GM18511 (cell line): ENCODE data around the gene RPS3.
"Not testable (repeated sequence)": the region's sequence is repeated elsewhere in the genome, so short reads cannot be mapped to it uniquely, and the experiment has no call there.

Source experiments
- ATAC-seq: cut with Tn5 transposase; IDR thresholded peaks from one replicate; pipeline ENCODE4 v1.9.1; 2021; ENCODE audit warnings: mild to moderate bottlenecking, moderate library complexity; ENCODE audit not compliant: unreplicated experiment

Gene RPS3

DNA sequence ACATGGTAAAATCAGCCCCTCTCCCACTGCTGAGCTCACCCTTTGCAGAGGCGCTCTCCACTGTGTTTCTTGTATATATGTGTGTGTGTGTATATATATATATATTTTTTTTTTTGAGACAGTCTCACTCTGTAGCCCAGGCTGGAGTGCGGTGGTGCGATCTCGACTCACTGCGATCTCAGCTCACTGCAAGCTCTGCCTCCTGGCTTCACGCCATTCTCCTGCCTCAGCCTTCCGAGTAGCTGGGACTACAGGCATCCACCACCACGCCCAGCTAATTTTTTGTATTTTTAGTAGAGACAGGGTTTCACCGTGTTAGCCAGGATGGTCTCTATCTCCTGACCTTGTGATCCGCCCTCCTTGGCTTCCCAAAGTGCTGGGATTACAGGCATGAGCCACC lies 13.8 kb downstream of the RPS3 start:
- not testable (repeated sequence) for ATAC-seq

DNA sequence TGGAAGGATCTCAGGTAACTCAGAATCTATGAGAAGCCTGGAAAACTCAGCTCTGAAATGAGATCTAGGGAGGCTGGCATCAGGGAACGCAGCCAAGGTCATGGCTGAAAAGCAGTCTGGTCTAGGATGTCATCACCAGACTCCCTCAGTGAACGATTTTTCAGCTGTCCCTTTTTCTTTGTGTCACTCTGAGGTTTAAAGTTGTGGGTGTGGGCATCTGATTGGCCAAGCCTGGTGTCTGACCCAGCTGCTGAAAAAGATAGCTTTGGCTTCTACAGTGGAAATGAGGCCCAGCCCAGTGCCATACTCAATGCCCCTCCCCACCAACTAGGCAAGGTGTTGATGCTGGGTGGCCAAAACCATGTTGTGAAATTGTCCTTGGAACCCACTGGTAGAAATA lies 14.5 kb downstream of the RPS3 start:
- no peak for ATAC-seq

GRCh38 chr11:75420224-75421034 lies 21.1 kb downstream of the RPS3 start:
- no peak for ATAC-seq

DNA sequence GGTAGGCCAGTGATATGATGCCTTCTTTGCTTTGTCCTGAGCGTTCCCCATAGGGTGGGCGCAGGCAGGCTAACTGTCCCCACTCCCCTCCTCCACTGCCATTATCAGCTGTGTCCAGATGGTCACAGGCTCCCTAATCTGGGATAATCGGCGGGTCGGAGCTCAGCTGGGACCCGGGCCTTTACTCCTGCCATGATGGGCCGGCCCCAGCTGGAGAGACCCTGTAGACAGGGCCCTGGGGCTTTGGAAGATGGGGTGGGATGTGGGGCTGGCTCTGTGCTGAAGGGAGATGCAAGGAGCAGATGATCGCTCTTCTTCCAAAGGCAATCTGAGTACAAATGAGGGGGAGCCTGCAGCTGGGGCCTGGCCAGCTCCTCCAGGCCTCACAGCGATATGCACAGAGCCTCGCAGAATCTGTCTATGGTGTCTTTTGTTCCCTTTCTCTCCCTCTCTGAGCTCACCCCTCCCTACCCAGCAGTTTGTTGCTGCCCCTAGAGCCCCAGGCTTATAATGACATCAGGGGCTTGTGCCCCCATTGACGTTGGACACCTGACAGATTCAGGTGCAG lies 21.8 kb downstream of the RPS3 start:
- no peak for ATAC-seq

GRCh38 chr11:75421902-75422247 lies 22.6 kb downstream of the RPS3 start:
- no peak for ATAC-seq

DNA sequence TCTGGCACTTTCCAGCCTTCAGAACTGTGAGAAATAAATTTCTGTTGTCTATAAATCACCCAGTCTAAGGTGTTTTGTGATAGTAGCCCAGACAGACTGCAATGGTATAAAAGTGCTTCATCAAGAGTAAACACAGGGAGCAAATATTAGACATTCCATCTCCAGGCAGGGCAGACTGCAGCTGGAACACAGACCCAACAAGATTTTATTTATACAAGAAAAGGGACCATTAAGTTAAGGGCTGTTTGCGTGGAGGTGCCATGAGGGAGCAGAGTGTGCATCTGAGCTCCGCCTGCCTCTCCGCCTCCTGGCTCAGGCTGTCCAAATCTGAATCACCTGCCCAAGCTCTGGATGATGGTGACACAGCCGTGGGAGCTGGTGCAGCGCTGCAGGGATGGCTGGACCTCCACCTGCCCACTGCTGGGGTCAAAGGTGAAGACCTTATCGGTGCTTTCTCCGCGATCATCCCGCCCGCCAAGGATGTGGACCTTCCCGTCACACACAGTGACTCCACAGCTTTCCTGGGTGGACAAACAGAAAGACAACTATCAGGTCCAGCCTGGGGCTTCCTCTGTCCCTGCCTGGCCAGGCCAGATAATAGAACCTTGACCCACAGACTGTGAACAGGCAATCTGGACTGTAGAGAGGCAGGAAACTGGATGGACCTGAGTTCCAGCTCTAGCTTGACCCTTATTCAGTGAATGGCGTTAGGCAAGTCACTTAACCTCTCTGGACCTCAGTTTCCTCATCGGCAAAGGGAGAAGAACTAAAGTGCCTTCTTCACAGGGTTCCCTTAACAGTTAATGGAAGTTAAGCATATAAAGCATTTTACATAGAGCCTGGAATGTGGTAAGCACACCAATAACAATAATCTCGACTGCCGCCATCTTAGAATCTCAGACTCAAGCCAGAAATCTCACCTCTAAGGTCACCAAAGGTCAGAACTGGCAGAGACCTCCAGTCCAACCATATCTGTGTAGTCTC lies 23.2 kb downstream of the RPS3 start:
- no peak for ATAC-seq

GRCh38 chr11:75423721-75424120 lies 24.4 kb downstream of the RPS3 start:
- no peak for ATAC-seq

- no peak for ATAC-seq
Measured at GRCh38 chr11:75424396-75424795, 25.1 kb downstream of the RPS3 start.

- ATAC-seq: no peak
Measured at GRCh38 chr11:75425422-75425821, 26.1 kb downstream of the RPS3 start.

DNA sequence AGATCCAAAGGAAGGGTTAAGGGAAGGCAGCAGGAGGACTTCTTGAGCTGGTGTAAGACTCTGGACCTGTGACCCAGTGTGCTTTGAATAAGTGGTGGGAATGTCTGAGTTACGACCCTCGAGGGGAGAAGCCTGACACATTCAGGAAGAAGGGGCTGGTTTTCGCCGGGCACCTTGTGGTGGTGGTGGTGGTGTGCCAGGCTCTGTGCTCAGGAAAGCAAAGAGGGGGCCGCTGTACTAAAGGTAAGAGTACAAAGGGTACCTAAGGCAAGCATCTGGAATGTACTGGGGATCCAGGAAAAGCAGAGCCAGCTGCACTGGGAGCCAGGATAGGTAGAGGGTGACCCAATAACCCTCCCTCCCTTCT lies 27.4 kb downstream of the RPS3 start:
- no peak for ATAC-seq

GRCh38 chr11:75427181-75427580 lies 27.9 kb downstream of the RPS3 start:
- no peak for ATAC-seq

DNA sequence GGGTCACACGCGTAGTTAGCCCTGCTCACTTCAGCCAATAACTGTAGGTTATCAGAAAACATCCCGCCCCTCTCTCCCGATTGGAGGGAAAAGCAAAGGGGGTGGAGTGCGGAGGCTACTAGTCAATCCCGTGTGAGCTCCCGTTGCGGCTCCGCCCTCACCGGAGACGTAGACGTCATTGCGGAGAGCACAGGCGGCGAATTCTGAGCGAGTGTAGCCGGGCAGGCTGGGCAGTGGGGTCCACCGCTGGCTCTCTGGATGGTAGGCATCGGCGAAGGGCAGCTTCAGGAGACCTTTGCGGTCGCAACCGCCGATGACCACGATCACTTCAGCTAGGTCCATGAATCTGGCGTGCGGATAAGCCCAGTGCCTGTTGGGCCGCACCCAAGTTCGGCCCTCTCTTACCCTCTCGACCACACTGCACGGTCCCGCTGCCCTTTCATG lies 29.0 kb downstream of the RPS3 start:
- peak; percentile 84 for ATAC-seq

GRCh38 chr11:75428989-75429640 lies 29.8 kb downstream of the RPS3 start:
- no peak for ATAC-seq

- no peak for ATAC-seq
Measured at GRCh38 chr11:75429641-75429901, 30.3 kb downstream of the RPS3 start.

- ATAC-seq: peak; percentile 41
Measured at GRCh38 chr11:75429902-75430713, 30.8 kb downstream of the RPS3 start.

DNA sequence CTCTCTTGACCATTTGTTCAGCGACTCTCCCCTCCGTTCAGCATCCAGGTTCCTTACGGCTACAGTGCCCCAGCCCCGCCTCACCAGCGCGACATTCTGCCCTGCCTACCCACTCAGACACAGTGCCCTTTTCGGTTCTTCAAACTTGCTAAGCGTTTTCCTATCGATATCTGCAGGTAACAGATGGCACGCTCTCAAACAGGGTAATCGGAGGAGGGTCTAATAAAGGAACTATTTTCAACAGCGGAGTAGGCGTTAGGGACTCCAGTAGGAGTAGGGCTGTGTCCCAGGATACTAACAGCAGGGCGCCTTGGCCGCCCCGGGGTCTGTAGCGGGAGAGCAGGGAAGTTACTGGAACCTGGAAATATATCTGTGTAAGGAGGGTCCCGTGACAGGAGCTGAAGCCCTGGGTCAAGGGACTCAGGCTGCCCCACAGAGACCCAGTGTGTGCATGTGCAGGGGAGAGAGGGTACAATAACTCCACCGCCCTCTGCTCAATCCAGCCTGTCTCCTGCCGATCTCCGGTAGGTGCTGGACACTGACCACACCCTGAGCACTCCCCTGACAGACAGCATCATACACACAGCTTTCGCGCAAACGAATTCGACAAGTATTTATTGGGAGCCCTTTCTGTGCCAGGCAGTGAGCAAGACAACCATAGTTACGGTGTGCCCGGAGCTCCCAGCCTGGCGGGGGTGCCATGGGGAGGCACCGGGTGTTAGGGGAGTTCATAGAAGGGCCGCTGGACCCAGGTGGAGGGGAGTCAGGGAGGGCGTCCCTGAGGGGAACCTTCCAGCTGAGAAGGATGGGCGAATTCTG lies 31.6 kb downstream of the RPS3 start:
- ATAC-seq: no peak

- no peak for ATAC-seq
Measured at GRCh38 chr11:75431533-75432525, 32.5 kb downstream of the RPS3 start.

DNA sequence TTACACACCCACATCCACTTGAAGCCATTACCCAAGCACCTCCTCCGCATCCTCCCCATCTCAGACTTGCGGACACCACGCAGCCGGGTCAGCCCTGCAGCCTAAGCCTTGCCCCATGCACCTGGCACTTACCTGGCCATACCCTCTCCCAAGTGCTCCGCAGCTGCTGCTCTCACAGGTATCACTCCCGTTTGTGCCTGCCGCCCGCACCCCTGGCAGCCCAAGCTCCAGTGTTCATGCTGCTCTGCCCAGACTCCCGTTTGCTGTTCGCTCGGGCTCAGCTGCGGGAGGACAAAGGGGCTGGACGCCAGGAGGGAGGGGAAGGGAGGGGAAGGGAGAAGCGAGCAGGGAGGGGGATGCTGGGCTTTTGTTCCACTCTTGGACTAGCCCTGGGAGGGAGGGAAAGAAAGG lies 33.6 kb downstream of the RPS3 start, which contains the start of gene KLHL35:
Gene KLHL35, minus strand, starts transcription at position 293 of the 411 bp plus-strand sequence. CDS start 2,574 bp downstream, outside the sequence.
- no peak for ATAC-seq
